A549 (cell line): Measurements from ENCODE around the gene LAMTOR2.
A peak's percentile ranks its signal among the peaks of the same experiment; 100 is the strongest.

Source experiments
- EP300 ChIP-seq, 2 experiments: fragments of >200 bp; sonication (Bioruptor Twin); formaldehyde crosslinking; IDR thresholded peaks; 2 replicates in 1 of 2; 3 replicates in 1 of 2; pipeline ENCODE4 v1.6.1; 2016 to 2017
- HDAC2 ChIP-seq: fragments of 200-600 bp; sonication (generic); IDR thresholded peaks from 2 replicates; pipeline ENCODE4 v1.6.1; 2016
- HOXB5 ChIP-seq: fragments of 250-450 bp; sonication (Bioruptor Pico); IDR thresholded peaks from 2 replicates; pipeline ENCODE4 v1.5.0; 2020; ENCODE audit warnings: mild to moderate bottlenecking, moderate library complexity
- KDM5A ChIP-seq: fragments of 200-600 bp; sonication (generic); IDR thresholded peaks from 2 replicates; pipeline ENCODE4 v1.6.1; 2016; ENCODE audit warnings: antibody characterized with exemption, mild to moderate bottlenecking
- MAFK ChIP-seq: fragments of 450-650 bp; IDR thresholded peaks from 2 replicates; pipeline ENCODE4 v1.6.1; 2014; ENCODE audit not compliant: partially characterized antibody
- PHF8 ChIP-seq: fragments of 200-600 bp; sonication (generic); IDR thresholded peaks from 2 replicates; pipeline ENCODE4 v1.6.1; 2016; ENCODE audit warnings: low read depth, mild to moderate bottlenecking, antibody characterized with exemption, moderate library complexity, borderline replicate concordance
- RAD21 ChIP-seq, 2 experiments: fragments of >200 bp in 1 of 2; sonication (Bioruptor Twin) in 1 of 2; formaldehyde crosslinking in 1 of 2; IDR thresholded peaks in 1 of 2; conservative IDR thresholded peaks in 1 of 2; 2 replicates in 1 of 2; 3 replicates in 1 of 2; pipeline ENCODE4 v1.6.1; 2012 to 2018; ENCODE audit warnings: inconsistent platforms in 1 of 2
- REST ChIP-seq: fragments of 200-600 bp; sonication (generic); IDR thresholded peaks from 2 replicates; pipeline ENCODE4 v1.6.1; 2016; ENCODE audit warnings: antibody characterized with exemption, mild to moderate bottlenecking, moderate library complexity
- TF ChIP-seq, protein P1 (sequence below): fragments of >200 bp; sonication (Bioruptor Twin); formaldehyde crosslinking; IDR thresholded peaks from 3 replicates; pipeline ENCODE4 v1.5.1; 2016
- TF ChIP-seq, protein P2 (sequence below): IDR thresholded peaks from 2 replicates; pipeline ENCODE4 v1.6.1; 2012

DNA sequence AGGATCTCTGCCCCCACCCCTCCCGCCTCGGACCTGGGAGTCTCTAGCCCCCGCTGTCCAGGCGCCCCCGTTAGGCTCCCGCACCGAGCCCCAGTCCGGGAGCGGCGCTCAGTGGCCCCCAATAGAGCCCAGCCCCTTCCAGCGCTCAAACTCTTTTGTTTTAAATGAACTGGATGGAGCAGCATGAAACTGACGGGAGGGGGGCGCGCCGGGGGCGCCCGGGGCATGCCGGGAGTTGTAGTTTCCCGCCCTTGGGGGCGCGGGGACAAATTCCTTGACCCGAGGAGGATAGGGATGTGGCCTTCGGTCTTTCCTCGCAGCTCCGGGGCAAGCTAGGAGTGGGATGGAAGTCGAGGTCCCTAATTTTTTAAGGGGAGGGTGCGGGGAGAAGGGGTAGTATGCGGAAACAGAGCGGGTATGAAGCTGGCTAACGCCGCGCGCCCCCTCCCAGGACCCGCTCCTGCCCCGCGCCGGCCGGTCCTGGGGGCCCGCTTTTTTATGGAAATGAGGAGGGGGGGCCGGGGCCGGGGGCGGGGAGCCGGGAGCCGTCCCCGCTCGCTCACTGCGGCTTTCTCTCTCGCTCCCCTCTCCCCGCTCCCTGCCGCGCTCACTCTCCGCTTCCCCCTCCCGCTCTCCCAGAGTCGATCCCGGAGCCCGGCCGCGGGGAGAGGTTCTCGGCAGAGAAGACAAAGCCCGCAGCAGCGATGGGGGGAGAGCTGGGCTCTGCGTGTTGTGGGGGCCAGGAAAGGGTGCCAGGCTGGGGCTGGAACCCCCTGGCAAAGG is 27.9 kb downstream of the LAMTOR2 start, which contains the start of gene MEX3A:
- TF ChIP-seq KDM5A (no peak), MAFK (no peak), HDAC2 (no peak), PHF8 (no peak; the same call in 1 of the 2 replicates), EP300 (IDR thresholded peaks at IDR 0.05) (no peak), RAD21 (conservative IDR thresholded peaks at IDR 0.05 in 1 of 2, IDR thresholded peaks at IDR 0.05 in 1 of 2) (no peak), REST (no peak), HOXB5 (CRISPR knock-in tag) (no peak)
- TF ChIP-seq, protein P1, sequence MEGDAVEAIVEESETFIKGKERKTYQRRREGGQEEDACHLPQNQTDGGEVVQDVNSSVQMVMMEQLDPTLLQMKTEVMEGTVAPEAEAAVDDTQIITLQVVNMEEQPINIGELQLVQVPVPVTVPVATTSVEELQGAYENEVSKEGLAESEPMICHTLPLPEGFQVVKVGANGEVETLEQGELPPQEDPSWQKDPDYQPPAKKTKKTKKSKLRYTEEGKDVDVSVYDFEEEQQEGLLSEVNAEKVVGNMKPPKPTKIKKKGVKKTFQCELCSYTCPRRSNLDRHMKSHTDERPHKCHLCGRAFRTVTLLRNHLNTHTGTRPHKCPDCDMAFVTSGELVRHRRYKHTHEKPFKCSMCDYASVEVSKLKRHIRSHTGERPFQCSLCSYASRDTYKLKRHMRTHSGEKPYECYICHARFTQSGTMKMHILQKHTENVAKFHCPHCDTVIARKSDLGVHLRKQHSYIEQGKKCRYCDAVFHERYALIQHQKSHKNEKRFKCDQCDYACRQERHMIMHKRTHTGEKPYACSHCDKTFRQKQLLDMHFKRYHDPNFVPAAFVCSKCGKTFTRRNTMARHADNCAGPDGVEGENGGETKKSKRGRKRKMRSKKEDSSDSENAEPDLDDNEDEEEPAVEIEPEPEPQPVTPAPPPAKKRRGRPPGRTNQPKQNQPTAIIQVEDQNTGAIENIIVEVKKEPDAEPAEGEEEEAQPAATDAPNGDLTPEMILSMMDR = no peak
- TF ChIP-seq, protein P2, sequence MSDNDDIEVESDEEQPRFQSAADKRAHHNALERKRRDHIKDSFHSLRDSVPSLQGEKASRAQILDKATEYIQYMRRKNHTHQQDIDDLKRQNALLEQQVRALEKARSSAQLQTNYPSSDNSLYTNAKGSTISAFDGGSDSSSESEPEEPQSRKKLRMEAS = peak; percentile 78
